ENCODE data around the gene TBC1D12. TPM values are rescaled to one million over a fixed set of nuclear protein-coding genes. Genes with fewer than 3 reads are reported as not detected.

TBC1D12 gene
- polyA plus RNA-seq, 3 donors, result 16.9 to 22.4 (median 19.9) TPM

Other genes starting within 250 kb of the TBC1D12 start
- gene NOC3L, start 39.6 kb upstream of the TBC1D12 start, polyA plus RNA-seq (ENCODE audit: insufficient read length in 3 of 3), result 10 to 100 TPM; 19.2 to 25.4 (median 25.4) TPM
- gene HELLS, start 143.2 kb downstream of the TBC1D12 start, polyA plus RNA-seq (ENCODE audit: insufficient read length in 3 of 3), result 10 to 100 TPM; 29.7 to 38.5 (median 38.1) TPM